GM19025 (cell line): ENCODE results near the gene CDHR2.
"Not testable (repeated sequence)": the region's sequence is repeated elsewhere in the genome, so short reads cannot be mapped to it uniquely, and the experiment has no call there.

ENCODE experiments used
- ATAC-seq: cut with Tn5 transposase; IDR thresholded peaks from one replicate; pipeline ENCODE4 v1.9.1; 2021; ENCODE audit warnings: mild to moderate bottlenecking, low read depth, moderate library complexity; ENCODE audit not compliant: unreplicated experiment

Gene CDHR2

DNA sequence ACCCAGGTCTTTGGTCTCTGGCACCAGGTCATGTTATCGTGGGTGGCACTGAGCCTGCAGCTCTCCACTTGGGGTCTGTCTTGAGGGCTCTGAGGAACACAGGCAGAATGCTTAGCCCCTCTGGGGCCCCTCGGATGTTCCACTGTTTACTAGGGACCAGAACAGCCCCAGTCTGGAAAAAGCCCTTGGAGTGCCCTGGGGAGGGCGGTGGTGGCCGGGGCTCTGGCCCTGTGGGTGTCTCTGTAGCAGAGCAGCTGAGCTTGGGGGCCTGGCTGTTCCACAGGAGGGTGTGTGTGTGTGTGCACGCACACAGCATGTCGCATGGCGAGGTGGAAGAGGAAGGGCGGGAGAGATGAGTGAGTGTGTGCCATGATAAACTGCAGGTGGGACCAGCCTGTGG is 45.4 kb downstream of the CDHR2 start:
- ATAC-seq, result no peak

DNA sequence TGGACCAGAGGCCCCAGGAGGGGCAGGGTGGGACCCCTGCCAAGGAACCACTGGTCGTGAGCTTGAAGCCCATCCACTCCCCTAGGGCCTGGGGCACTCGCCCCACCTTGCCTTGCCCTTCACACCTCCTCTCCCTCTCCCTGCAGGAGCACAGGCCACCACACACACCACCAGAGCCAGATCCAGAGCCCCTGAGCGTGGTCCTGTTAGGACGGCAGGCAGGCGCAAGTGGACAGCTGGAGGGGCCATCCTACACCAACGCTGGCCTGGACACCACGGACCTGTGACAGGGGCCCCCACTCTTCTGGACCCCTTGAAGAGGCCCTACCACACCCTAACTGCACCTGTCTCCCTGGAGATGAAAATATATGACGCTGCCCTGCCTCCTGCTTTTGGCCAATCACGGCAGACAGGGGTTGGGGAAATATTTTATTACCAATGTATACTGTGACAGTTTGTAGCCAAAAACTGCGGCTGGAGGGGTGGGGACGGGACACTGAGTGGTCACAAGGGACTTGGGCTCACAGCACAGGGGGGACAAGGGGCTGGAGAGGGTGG is 46.3 kb downstream of the CDHR2 start:
- no peak for ATAC-seq

DNA sequence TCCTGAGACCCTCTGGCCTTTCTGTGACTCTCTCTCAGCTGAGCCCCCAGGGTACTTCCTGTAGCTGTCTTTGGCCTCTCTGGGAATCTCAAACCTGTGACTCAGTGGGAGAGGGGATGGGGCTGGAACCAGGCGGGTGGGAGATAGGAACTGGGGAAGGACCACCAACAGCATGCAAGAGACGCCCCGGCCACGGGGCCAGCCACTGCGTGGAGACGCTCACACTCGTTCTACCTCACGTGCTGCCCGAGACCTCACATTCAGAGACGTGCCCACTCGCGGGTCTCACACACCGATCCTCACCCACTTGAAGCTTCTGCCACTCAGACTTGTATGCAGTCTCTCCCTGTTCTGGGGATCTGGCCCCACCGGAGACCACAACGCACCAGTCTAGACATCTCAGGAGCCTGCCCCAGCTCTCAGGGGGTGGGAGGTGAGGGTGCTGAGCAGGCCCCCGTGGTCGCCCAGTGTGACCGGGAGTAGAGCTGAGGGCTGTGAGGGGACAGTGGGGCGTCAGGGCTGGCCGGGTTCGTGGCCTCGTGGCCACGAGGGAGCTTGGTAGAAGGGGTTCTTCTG is 47.0 kb downstream of the CDHR2 start:
- no peak for ATAC-seq

DNA sequence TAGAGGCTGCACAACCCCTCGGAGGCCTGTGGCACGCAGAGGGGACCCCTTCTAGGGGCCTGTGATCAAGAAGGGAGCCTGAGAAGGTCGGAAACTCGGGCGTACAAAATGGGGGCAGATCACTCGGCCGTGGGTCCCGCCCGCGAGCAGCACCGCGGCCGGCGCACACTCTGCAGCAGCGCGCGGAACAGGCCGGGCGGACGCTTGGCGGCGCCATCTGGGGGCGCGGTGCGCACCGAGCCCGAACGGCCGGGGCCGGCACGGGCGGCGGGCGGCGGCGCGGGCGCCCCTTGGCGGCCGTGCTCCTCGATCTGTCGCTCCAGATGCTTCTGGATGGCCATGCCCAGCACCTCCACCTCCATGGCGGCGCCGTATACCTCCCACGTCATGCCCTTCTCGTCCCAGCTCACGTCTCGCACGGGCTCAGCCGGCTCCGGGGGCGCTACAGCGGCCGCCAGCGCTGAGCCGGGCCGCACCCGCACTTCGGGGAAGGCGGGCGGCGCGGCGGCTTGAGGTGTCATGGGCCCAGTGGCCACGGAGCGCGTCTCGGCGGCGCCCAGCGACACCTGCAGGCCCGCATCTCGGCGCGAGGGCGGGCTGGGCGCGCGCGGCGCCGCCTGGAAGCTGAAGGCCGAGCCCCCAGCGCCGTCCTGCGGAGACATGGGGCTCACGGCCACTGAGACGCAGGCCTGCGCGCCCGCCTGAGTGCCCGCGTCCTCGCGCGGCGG is 47.7 kb downstream of the CDHR2 start:
- ATAC-seq, result peak; percentile 62

DNA sequence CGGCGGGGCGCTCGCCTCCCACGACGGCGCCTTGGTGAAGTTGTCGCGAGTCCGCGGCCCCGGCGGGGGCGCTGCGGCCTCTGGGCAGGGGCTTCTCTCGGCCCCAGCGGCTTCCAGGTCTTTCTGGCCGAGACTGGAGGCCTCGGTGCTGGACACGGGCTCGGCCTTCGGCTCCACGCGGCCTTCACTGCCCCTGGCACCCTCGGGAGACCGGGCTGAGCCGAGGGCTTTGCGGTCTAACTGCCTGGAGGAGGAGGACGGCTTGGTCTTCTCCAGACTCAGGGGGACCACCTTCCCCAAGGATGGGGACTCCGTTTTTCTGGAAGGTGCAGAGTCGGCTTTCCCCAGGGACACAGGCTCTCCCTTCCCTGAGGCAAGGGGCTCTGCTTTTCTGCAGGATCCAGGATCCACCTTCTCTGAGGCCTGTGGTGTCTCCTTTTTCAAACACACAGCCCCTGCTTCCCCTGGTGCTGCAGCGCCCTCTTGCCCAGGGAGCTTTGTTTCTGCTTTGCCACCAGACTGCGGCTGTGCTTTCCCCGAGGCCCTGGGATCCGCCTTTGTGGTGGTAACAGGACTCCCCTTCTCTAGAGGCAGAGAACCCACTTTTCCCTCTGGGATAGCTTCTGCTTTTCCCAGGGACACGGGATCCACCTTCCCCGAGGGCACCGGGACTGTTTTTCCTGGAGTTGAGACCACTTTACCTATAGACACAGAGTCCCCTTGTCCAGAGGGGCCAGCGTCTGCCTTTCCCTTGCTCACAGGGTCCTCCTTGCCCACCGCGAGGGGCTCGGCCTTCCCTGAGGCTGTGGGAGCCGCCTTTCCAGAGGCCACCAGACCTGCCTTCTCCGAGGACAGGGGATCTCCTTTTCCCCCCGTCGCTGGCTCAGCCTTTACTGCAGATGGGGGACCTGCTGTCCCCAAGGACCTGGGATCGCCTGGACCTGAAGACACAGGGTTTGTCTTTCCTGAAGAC is 48.6 kb downstream of the CDHR2 start:
- no peak for ATAC-seq

DNA sequence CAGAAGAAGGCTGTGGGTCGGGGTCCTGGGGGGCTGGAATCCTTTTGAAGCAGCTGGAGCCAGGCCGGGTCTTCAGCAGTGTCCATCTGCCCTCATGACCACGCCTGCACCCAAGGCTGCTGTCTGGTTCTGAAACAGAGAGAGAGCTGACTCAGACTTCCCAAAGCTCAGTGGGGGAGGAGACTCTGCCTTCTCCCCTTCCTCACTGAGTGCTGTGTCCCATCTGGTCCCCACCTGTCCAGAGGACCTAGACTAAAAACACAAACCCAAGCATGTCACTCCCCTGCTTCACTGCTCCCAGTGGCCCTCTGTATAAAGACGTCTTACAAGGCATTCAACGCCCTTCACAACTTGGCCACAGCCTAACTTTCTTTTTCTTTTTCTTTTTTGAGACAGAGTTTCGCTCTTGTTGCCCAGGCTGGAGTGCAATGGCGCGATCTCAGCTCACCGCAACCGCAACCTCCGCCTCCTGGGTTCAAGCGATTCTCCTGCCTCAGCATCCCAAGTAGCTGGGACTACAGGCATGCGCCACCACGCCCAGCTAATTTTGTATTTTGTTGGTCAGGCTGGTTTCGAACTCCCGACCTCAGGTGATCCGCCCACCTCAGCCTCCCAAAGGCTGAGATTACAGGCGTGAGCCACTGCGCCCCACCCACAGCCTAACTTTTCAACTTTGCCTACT is 50.7 kb downstream of the CDHR2 start:
- ATAC-seq, result not testable (repeated sequence)

DNA sequence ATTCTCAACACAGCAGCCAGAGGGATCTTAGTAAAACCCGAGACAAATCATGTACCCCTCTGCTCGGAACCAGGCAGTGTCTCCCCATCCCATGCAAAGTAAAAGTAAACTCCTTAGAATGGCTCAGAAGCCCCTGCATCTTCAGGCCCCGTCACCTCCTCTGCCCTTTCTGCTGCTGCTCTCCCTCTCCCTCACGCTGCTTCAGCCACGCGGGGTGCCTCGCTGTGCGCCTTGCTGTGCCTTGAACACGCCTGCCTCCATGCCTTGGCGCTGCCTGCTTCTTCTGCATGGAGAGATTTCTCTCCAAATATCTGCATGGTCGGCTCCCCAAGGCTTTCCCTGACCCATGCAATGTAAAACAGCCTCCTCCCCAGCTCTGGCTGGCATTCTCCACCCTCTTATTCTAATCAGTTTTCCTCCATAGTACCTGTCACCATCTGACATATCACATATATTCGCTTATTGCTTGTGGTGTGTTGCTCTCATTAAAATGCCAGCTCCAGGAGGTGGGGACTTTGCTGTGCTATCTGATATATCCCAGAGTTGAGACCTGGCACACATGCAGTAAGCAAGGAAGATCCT is 52.9 kb downstream of the CDHR2 start:
- no peak for ATAC-seq

DNA sequence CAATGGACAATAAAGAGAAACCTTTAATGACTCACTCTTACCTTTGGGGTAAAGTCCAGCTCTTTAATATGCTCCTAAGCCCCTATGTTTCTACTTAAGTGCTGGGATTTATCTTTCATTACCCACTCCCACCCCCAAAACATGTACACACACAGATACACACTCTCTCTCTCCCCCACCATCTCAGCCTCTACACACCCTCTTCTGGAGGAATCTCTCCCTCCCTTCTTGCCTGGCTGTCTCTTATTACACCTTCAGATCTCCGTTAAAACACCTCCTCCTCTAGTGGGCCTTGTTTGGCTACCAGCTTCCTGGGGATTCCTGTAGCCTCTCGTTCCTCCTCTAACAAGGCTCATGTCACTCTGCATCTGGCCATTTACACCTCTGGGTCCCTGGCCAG is 53.9 kb downstream of the CDHR2 start:
- no peak for ATAC-seq

DNA sequence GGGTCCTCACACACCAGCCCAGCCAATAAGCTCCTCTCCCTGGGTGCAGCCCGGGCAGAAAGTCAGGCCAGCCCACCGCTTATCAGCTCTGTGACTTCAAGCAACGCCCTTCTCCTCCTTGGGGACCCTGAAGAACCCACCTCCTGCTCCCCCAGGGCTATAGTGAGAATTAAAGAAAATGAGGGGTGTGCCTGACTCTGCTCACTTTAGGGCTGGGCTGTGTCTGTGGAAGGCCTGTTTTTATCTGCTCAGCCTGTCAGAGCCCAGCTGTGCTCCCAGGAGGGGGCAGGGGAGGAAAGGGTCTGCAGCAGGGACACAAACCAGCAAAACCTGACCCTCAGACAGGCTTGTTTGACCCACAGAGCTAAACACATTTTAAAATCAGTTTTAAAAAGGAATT is 56.9 kb downstream of the CDHR2 start:
- no peak for ATAC-seq

DNA sequence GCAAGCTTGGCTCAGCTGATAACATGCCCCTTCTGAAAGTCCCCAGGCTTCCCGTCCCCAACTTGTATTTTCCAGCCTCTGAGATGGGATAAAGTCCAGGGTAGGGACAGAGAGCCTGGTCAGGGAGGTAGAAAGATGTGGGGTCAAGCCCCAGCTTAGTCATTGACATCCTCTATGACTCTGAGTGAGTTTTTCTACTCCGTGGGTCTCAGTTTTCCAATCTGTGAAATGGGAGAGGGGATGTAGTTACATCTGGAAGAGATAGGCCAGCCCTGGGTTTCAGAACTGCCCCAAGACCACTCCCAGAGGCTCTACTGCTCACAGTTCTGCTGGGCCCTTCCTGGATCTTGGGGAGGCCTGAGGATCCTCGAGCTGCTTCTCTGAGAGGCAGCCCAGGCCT is 57.7 kb downstream of the CDHR2 start:
- no peak for ATAC-seq

DNA sequence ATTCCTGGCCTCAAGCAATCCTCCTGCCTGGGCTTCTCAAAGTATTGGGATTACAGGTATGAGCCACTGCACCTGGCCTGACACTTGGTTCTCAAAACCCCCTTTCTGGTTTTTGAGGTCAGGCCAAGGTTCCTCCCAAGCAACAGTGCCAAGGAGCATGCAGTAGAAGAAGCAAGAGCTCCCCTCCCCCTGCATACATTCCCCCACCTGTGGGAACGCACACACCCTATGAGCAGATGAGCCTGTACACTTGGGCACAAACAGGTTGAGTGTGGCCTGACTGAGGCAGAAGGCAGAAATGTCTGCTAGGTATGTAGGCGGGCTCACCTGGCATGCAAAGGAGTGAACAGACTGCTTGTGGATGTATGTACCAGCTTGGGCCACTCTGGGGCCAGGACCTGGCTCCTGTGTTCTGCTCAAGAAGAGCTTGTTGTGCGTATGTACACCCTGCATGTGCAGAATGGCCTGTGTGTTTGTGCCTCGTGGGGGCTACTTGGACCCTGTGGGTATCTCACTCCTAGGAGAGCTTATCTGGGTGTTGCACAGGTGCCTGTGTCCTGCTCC is 59.1 kb downstream of the CDHR2 start:
- no peak for ATAC-seq

DNA sequence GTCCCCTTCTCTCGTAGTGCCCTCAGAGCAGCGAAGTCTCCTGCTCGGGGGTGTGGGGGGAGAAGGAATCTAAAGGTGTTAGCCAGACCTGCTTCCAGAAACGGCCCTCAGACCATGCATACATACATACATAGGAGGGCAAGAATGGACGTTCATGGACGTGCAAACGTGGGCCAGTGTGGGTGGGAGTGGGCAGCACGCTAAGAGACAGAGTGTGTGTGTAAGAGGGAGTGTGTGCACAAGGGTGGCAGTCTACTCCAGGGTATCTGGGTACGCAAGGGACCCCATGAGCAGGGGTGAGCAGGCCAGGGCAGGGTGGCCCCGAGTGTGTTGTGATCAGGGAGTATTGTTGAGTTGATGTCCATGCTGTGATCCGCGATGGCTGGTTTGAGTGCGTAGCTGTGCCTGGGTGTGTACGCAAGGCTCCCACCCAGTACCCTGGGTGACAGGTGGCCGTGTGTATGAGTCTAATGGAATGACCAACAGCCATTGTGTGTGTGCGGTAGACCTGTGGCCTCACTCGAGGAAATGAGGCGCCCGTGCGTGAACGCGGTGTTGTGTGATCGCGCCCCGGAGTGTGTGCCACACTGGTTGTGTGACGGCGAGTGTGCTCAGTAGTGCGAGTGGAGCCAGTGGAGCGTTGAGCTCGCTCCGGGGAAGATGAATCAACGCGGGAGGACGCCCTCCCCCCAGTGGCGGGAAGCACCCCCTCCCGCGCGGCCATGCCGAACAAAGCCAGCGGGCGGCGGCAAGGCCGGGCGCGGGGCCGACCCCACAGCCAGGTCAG is 60.0 kb downstream of the CDHR2 start:
- ATAC-seq, result no peak

DNA sequence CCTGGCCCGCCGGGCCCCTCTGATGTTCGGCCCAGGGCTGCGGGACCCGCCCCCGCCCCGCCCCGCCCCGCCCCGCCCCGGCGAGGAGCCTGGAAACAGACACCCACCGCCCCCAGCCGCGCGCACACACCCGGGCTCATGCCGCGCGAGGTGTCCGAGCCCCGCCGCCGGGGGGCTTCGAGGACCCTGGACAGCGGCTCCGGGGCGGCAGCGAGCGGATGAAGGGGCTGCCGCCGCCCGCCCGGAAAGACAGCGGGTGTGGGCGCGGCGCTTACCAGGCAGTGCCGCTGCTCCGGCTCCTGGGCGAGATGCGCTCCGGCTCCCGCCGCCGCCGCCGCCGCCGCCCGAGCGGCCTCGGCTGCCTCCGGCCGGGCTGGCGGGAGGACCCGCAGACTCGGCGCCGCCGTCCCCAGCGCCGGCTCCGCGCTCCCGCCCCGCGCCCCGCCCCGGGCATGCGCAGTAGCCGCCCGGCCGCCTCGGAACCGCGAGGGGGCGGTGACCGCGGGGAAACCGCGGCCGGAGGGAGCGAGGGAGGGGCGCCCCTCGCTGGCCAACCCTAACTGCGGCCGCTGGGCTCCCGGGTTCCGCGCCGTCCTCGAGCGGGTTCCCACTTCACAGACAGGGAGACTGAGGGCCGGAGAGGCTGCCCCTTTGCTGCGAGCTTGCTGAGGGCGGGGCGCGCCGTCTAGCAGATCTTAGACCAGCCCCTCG is 60.7 kb downstream of the CDHR2 start, which contains the start of gene GPRIN1:
Gene GPRIN1, minus strand, starts transcription at position 433 of the 711 bp plus-strand sequence. CDS start 10,322 bp downstream, outside the sequence.
- peak; percentile 77 for ATAC-seq

DNA sequence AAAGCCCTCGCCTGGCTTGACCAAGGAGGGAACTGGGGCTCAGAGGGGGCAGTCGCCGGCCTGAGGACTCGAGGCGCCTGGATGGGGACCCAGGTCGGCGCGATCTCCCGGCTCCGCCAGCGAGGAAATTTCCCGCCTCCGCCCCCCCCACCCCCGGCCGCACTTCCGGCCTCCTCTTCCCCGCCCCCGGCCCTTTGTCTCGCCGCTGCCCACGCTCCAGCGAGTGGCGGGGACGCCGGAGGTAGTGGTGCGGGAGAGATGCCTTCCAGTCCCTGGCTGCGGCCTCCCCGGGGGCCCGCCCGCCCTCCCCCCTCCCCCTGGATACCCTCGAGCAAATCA is 61.3 kb downstream of the CDHR2 start:
- ATAC-seq, result no peak

DNA sequence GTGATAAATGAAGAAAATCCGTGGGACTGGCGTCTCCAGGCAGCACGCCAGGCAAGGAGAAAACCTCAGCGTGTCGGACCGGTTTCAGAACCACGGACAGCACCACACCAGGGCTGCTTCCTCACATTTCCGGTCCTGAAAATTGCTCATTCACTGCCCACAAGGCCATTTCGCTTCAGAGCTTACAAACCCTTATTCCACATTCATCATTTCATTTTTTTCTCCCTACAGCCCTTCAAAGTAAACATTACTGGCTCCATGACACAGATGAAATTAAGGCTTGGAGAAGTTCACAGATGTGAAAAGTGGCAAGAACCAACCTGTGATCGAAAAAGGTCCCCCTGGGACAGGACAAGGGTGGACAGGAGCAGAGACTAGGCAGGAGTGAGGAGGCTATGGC is 62.3 kb downstream of the CDHR2 start:
- no peak for ATAC-seq

DNA sequence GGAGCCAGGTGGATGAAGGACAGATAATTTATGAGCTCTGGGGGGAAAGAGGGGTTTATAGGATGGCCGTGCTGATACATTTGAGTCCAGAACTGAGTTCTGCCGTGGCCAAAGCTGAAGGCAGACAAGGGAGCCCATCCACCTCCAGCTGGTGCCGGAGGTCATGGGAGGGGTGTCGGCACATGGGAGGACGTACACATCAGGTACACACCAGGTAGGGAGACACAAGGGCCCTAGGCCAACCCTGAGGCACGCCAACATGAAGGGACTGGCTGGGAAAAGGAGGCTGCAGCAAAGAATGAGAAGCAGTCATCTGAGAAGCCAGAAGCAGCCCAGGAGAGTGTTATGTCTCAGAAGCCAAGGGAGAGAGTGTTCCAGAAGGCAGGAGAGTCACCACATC is 62.9 kb downstream of the CDHR2 start:
- ATAC-seq, result no peak

DNA sequence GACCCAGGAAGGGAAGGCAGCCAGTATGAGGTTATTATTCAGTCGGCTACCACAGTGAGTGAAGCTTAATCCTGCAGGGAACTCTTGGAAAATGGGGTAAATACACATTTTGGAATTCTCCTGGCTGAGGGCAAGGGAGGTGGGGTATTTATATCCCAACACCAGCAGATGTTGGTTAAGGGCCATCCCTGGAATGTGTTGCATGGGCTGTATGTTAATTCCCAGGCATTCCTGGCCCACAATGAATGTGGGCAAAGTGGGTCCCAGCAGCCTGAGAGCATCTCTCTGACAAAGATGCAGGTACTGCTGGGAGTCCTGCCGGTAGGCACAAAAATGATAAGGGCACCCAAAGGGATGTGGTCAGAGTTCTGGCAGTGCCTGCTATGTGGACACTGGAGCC is 63.7 kb downstream of the CDHR2 start:
- no peak for ATAC-seq

DNA sequence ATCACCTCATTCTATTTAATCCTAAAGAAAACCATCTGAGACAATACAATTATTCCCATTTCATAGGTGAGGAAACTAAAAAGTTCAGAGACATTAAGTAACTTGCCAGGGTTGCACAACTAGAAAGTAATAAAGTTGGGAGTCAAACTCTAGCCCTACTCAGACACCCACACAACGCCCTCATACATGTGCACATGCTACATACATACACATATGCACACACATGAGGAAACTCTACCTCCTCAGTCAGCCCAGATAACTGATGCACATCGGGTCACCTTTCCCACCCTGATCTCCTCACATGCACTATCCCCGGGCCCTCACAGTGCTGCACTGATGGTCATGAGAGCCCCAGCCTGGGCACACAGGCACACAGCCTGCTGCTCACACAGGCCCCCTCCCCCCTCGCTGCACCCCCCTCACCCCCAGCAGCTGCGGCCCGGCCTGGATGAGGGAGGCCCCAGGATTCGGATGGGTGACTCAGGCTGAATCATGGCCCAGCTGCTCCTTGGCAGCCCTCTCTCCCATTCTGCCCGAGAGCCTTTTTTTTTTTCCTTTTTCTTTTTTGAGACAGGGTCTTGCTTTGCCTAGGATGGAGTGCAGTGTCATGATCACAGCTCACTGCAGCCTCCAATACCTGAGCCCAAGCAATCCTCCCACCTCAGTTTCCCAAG is 65.8 kb downstream of the CDHR2 start:
- ATAC-seq, result no peak
